Effector CD8-positive, alpha-beta T cell (primary cell): ENCODE measurements around the gene PACSIN2.
"Not testable (repeated sequence)": the region's sequence is repeated elsewhere in the genome, so short reads cannot be mapped to it uniquely, and the experiment has no call there.

ENCODE experiments used
- DNase-seq: peaks from one replicate; lab custom pipeline; 2025; lab: John Stamatoyannopoulos, UW

The PACSIN2 gene

GRCh38 chr22:42946546-42947198 lies 68.3 kb downstream of the PACSIN2 start:
- DNase-seq = no peak

- no peak for DNase-seq
These were observed 69.2 kb downstream of the PACSIN2 start for GRCh38 chr22:42945736-42946135.

- no peak for DNase-seq
These were observed 69.9 kb downstream of the PACSIN2 start for GRCh38 chr22:42945027-42945426.

GRCh38 chr22:42944409-42944808 lies 70.5 kb downstream of the PACSIN2 start:
- DNase-seq = no peak

- DNase-seq = no peak
These were observed 71.0 kb downstream of the PACSIN2 start for GRCh38 chr22:42943981-42944380.

- DNase-seq = no peak
These were observed 72.6 kb downstream of the PACSIN2 start for GRCh38 chr22:42942351-42942750.

GRCh38 chr22:42939941-42940653 lies 74.9 kb downstream of the PACSIN2 start:
- DNase-seq = no peak

GRCh38 chr22:42939451-42939881 lies 75.5 kb downstream of the PACSIN2 start:
- no peak for DNase-seq

GRCh38 chr22:42938976-42939375 lies 76.0 kb downstream of the PACSIN2 start:
- DNase-seq = no peak

GRCh38 chr22:42938449-42938848 lies 76.5 kb downstream of the PACSIN2 start:
- DNase-seq = no peak

- no peak for DNase-seq
These were observed 77.6 kb downstream of the PACSIN2 start for GRCh38 chr22:42937164-42937843.

- DNase-seq = not testable (repeated sequence)
These were observed 78.3 kb downstream of the PACSIN2 start for GRCh38 chr22:42936680-42937079.

GRCh38 chr22:42934338-42934737 lies 80.6 kb downstream of the PACSIN2 start:
- DNase-seq = no peak

- DNase-seq = no peak
These were observed 81.4 kb downstream of the PACSIN2 start for GRCh38 chr22:42933485-42934091.

- DNase-seq = no peak
These were observed 82.0 kb downstream of the PACSIN2 start for GRCh38 chr22:42932857-42933484.

GRCh38 chr22:42932197-42932519 lies 82.8 kb downstream of the PACSIN2 start:
- DNase-seq = no peak

GRCh38 chr22:42931421-42932196 lies 83.3 kb downstream of the PACSIN2 start:
- no peak for DNase-seq

- no peak for DNase-seq
These were observed 84.0 kb downstream of the PACSIN2 start for GRCh38 chr22:42930810-42931420.

GRCh38 chr22:42929838-42930155 lies 85.2 kb downstream of the PACSIN2 start:
- DNase-seq = no peak

- DNase-seq = no peak
These were observed 85.7 kb downstream of the PACSIN2 start for GRCh38 chr22:42928969-42929837.
